Activated CD8-positive, alpha-beta memory T cell treated with anti-CD3 and anti-CD28 coated beads, Interleukin-2, amount 50 U/mL, for 24 hours (primary cell): ENCODE results near the gene SLC6A12.
"Not testable (repeated sequence)": the region's sequence is repeated elsewhere in the genome, so short reads cannot be mapped to it uniquely, and the experiment has no call there.

Experiments used
- DNase-seq: peaks from one replicate; pipeline ENCODE4 v3.0.0-alpha.2; 2020; ENCODE audit errors: extremely low read depth

Gene SLC6A12

GRCh38 chr12:214003-214741, at the start of gene SLC6A12:
Gene SLC6A12 (minus strand): TSS chr12:214157. CDS start chr12:209986, 4,171 bp downstream.
- DNase-seq, result no peak

GRCh38 chr12:263574-263973, 49.6 kb upstream of the SLC6A12 start:
- no peak for DNase-seq

GRCh38 chr12:262817-263216, 48.9 kb upstream of the SLC6A12 start, which contains the start of gene SLC6A13:
Gene SLC6A13 (minus strand): TSS chr12:262836. CDS start chr12:260052, 2,784 bp downstream.
- DNase-seq, result no peak

GRCh38 chr12:262113-262512, 48.2 kb upstream of the SLC6A12 start:
- DNase-seq, result no peak

- DNase-seq, result no peak
Observed at GRCh38 chr12:257521-258321, 43.8 kb upstream of the SLC6A12 start.

- no peak for DNase-seq
Observed at GRCh38 chr12:256958-257357, 43.0 kb upstream of the SLC6A12 start.

GRCh38 chr12:256225-256624, 42.3 kb upstream of the SLC6A12 start:
- no peak for DNase-seq

- no peak for DNase-seq
Observed at GRCh38 chr12:254912-255311, 41.0 kb upstream of the SLC6A12 start.

GRCh38 chr12:254039-254438, 40.1 kb upstream of the SLC6A12 start:
- no peak for DNase-seq

- DNase-seq, result no peak
Observed at GRCh38 chr12:253116-253831, 39.3 kb upstream of the SLC6A12 start.

- no peak for DNase-seq
Observed at GRCh38 chr12:252636-253035, 38.7 kb upstream of the SLC6A12 start.

- DNase-seq, result no peak
Observed at GRCh38 chr12:247271-247670, 33.3 kb upstream of the SLC6A12 start.

GRCh38 chr12:243381-243780, 29.4 kb upstream of the SLC6A12 start:
- no peak for DNase-seq

- DNase-seq, result no peak
Observed at GRCh38 chr12:242496-242895, 28.5 kb upstream of the SLC6A12 start.

- DNase-seq, result no peak
Observed at GRCh38 chr12:241266-241665, 27.3 kb upstream of the SLC6A12 start.

- no peak for DNase-seq
Observed at GRCh38 chr12:240566-240965, 26.6 kb upstream of the SLC6A12 start.

GRCh38 chr12:238736-239398, 24.9 kb upstream of the SLC6A12 start:
- no peak for DNase-seq

- no peak for DNase-seq
Observed at GRCh38 chr12:238116-238515, 24.2 kb upstream of the SLC6A12 start.

- DNase-seq, result no peak
Observed at GRCh38 chr12:237026-237815, 23.3 kb upstream of the SLC6A12 start.

GRCh38 chr12:236445-236844, 22.5 kb upstream of the SLC6A12 start:
- no peak for DNase-seq

- DNase-seq, result not testable (repeated sequence)
Observed at GRCh38 chr12:235967-236366, 22.0 kb upstream of the SLC6A12 start.
